DMS 273 (cell line): ENCODE results near the gene CORO1C.
"Not testable (repeated sequence)": the region's sequence is repeated elsewhere in the genome, so short reads cannot be mapped to it uniquely, and the experiment has no call there.

ENCODE experiments used
- DNase-seq: peaks from one replicate; lab custom pipeline; 2025; ENCODE audit not compliant: unreplicated experiment; lab: John Stamatoyannopoulos, UW

CORO1C gene

DNA sequence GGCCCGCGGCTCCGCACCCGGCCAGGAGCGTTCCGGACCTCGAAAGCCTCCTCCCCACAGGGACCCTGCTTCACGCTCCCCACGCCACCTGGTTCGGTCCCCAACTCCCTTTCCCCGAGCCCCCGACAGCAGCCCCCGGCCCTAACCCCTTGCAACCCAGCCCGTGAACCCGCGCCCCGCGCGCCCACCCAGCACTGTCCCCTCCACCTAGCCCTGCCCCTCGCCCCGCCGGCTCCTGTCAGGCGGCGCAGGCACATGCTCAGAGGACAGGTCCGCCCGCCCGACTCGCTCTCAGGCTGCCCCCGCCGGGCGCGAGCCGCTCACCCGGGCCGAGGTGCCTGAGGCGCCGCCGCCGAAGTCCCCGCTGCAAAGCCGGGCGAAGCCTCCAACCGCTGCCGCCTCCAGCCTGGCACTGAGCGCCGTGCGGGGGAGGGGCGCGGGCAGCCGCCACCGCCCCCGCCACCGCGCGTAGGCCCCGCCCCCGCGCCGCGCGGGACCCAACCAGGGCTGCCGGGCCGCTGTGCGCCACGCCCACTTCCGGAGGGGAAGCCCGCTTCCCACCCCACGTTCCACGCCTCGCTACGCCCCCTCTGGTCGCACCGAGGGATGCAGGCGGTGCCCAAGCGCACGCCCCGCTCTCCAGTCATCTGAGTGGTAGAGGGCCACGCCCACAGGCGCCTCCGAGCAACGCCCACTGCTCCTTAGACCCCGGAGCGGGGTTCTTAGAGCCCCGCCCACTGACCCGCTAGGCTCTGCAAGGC is at the start of gene CORO1C:
CORO1C (minus strand) TSS at position 414 of the 761 bp plus-strand sequence. CDS start 30,200 bp downstream, outside the sequence.
- peak; percentile 97 for DNase-seq

DNA sequence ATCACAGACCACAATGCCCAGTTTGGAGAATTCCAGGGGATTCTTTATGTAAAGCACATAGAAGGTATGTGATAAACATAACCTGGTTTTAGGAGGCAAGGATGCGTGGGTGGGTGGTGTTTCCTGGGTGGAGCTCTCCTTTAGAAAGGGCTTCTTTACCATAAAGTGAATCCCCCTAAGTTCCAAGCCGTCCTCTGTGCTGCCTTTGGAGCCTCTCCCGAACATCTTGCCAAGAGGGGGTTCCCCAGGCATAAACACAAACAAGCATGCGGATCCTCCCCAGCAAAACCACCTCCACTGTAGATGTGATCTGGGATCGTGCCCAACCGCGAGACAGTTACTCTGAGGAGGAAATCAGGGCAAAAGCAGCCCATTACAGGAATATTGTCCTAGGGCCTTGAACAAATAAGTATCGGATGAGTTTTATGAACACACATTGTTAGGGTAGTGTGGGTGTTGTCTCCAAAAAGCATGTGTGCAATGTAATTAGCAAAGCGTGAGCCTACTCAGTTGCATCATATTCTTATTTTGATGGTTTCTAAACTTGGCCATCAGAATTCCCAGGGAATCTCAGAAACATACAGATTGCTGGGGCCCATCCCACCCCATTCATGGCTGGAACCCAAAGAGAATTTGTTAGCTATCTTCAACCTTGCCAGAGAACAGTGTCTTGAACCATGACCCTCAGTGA is 48.8 kb upstream of the CORO1C start:
- DNase-seq: no peak

DNA sequence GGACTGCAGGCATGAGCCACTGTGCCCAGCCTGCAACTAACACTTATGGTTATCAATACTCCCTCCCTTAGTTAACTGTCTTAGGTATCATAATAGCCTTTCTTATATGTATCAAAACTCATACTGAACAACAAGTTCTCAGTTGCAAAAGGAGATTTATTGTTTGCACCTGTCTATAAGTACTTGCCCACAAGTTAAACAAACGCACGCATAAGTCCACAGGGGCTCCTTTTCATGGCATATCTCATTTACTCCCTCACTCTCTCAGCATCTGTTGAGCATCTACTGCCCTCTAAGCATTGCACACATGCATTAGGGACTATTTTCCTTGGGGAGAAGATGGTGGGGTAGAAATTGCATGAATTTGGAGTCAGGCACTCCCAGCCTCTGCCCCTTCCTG is 46.7 kb upstream of the CORO1C start:
- DNase-seq: no peak

DNA sequence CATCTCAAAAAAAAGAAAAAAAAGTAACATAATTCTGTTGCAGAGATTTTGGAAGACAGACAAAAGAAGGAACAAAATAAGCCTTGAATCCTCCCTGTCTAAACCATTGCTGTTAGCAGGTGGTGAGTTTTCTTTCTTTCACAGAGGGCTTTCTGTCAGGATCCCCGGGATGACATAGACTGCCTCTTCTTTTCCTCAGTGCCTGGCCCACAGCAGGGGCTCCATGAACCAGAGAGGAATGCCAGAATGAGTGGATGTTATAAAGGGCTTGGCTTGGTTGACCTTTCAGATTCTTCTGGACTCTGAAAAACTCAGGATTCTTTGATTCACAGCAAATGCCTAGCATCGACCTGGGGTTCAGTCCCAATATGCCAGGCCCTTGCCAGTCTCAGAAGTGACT is 45.8 kb upstream of the CORO1C start:
- DNase-seq: no peak

DNA sequence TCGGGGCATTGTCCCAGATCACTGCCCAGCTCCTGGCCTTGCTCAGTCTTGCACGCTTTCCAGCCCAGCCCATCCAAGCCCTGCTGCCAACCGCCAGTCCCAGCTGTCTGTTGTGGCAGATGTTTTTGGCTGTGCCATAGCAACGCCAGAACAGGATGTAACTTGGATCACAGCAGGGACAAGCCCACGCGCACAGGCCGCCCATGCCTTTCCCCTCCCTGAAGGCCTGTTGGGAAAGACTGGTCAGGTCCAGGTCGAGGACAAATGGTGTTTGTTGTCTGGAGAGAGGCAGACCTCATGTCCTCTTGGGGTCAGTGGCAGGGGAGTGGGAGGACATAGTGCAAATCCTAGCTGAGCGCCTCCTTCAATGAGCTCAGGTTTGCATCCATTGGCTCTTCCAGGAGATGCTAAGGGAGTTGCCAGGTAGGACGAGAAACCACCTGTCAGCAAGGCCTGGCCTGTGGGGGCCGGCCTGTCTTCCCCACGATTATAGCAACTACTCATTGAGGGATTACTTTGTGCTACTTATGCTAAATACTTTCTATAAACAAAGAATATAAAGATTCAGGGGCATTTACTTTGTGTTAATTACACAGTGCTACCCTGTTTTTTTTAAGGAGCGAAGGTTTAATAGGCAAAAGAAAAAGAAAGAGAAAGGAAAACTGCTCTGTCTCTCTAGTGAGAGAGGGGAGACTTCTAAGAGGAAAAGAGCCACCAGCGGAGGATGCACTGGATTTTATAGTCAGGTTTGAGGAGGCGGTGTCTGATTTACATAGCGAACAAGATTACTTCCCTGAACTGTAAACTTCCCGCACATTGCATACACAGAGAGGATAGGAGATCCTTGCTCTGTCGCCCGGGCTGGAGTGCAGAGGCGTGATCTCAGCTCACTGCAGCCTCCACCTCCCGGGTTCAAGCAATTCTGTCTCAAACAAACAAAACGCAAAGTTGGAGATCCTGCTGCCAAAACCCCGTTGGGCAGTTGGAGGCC is 42.8 kb upstream of the CORO1C start:
- DNase-seq: peak; percentile 92

DNA sequence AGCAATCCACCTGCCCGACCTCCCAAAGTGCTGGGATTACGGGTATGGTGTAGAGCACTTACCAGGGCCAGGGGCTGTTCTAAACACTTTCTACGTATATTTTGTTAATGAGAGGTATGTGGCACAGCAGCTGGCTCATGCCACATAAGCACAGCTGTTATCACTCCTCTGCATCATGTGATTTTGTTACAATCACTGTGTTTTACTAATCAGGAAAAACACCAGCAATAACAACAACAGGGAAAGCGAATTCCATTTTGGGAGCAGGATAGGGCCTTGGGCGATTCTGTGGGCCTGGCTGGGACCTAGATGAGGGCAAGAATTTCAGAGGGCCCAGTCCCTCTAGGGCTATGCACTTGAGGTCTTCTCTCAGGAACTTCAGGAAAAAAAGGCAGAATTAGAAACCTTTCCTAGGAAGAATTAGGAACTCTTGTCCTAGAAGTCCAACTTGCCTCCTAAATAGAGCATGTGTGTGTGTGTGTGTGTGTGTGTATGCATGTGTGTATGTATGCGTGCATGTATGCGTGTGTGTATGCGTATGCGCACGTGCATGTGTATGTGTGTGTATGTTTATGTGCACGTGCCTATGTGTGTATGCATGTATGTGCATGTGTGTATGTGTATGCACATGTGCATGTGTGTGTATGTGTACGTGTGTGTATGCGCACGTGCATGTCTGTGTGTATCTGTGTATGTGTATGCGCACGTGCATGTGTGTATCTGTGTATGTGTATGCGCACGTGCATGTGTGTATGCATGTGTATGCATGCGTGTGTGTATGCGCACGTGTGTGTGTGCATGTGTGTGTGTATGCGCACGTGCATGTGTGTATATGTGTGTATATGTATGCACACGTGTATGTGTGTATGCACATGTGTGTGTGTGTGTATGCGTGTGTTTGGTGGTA is 41.8 kb upstream of the CORO1C start:
- DNase-seq: peak; percentile 46

DNA sequence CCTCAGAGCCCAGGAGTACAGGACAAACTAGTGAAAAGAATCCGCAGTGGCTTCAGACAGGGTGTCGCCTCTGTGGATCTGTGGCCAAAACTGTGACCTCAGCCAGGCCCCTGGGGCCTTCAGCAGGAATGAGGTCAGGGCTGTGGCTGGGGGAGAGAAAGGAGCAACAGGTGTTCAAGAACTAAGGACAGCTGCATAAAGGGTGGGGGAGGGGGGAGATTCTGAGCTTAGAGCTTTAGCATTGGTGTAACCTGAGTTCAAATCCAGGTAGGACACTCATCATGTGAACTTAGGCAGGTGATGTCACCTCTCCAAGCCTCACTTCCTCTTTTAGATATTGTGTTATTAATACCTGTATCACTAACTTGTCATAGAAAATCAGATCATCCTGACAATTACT is 40.9 kb upstream of the CORO1C start:
- DNase-seq: peak; percentile 74

DNA sequence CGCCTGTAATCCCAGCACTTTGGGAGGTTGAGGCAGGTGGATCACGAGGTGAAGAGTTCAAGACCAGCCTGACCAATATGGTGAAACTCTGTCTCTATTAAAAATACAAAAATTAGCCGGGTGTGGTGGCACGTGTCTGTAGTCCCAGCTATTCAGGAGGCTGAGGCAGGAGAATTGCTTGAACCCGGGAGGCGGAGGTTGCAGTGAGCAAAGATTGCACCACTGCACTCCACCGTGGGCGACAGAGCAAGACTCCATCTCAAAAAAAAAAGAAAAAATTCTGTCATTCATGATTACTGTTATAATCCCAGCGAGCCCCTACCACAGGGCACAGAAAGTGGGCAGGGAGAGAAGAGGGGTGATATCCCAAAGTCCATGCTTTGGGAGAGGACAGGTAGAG is 40.5 kb upstream of the CORO1C start:
- not testable (repeated sequence) for DNase-seq

DNA sequence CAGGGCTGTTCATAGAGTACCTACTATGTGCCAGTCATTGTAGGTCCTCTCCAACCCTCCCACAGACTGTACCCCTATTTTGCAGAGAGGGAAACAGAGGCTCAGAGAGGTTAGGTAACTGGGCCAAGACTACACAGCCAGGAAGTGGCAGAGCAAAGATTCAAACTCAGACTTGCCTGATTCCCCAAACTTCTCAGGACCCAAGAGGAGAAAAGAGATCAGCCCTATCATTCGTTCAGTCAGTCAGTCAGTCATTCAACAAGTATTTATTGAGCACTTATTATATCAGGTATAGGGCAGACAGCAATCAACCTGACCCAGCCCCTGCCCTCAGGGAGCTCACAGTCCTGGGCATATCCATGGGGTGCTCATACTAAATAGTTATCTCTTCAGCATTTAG is 39.6 kb upstream of the CORO1C start:
- DNase-seq: no peak

DNA sequence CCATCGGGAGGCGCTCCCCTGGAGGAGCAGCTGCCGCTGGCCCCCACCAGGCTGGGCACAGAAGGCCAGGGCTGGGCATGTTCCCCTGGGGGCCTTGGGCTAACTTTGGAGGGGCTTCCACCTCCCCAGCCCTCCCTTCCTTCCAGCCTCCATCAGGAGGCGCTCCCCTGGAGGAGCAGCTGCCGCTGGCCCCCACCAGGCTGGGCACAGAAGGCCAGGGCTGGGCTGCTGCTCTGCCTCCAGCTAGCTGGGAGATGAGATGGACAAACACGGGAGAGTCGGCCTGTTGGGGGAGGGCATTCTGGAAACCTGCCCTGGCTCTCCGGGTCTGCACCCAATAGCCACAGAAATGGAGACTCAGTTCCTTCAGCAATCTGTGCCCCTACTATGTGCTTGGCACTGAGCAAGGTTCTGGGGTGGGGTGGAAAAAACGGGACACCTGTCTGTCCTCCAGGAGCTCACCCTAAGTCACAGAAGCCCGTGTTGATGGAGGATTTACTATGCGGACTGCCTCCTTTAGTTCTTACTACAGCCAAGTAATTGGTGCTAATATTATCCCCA is 39.0 kb upstream of the CORO1C start:
- no peak for DNase-seq

DNA sequence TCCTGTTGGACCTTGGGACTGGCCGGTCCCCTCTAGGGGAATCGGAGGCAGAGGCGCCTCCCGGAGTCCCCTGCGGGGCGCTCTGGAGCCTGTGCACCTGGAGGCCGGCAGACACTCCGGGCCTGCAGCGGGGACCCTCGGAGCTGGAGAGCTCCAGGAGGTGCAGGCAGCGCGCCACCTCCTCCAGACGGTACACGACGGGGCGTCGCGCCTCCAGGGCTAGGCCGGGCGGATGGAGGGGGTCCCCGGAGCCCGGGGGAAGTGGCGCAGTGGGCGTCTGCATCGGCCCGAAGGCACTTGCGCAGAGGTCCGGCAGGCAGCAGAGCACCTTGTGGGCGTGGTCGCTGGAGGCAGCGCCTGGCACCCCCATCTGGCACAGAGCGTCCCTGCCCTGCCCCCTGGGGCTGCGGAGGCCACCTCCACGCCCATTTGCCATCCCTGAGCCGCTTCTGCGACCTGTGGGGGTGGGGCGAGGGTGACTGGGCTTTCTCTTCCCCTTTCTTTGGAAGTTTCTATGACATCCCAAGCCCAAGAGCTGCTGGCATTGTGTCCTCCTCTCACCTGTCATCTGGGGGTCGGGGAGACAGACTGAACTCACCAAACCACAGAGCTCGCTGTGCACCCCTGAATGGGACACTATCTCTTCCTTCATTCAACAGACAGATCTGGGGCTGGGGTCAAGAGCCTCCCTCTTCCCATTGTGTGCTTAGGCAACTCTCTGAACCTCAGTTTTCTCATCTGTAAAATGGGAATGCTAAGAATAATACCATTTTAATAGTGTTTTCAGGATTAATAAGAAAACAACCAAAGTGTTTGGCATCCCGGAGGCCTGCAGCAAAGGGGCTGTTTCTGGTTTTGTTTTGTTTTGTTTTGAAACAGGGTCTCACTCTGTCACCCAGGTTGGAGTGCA is 37.5 kb upstream of the CORO1C start:
- peak; percentile 78 for DNase-seq

DNA sequence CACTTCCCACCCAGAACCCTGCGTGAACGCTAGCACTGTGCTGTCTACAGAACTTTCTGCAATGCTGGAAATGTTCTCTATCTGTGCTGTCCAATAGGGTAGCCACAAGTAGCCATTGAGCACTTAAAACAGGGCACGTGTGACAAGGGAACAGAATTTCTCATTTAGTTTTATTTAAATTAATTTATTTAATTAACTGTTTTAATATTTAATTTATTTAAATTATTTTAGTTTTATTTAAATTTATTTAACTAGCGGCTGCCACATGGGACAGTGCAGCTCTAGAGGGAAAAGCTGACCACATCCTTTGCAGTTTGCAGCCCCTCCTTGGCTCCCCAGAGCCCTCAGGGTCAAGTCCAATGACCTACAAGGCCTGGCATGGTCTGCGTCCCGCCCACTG is 35.0 kb upstream of the CORO1C start:
- DNase-seq: no peak

DNA sequence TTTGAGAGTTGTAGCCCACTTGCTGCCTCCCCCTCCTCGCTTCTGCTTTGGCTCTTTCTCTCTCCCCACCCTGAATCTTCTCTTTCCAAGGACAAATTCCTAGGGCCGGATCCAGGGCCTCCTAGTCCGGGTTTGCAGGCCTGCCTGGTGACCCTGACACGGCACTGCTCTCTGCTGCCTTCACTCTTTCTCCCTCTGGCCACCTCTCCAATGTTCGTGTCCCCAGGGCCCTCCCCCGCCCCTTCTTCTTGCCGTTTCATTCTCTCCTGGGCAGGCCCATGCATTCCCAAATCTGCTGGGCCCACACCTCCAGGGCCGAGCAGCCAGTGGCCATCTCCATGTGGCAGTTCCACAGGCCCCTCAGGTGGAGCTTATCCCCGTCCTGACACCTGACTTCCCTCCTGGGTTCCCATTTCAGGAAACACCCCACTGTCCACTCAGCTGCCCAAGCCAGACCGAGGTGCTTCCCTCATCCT is 34.0 kb upstream of the CORO1C start:
- DNase-seq: no peak

DNA sequence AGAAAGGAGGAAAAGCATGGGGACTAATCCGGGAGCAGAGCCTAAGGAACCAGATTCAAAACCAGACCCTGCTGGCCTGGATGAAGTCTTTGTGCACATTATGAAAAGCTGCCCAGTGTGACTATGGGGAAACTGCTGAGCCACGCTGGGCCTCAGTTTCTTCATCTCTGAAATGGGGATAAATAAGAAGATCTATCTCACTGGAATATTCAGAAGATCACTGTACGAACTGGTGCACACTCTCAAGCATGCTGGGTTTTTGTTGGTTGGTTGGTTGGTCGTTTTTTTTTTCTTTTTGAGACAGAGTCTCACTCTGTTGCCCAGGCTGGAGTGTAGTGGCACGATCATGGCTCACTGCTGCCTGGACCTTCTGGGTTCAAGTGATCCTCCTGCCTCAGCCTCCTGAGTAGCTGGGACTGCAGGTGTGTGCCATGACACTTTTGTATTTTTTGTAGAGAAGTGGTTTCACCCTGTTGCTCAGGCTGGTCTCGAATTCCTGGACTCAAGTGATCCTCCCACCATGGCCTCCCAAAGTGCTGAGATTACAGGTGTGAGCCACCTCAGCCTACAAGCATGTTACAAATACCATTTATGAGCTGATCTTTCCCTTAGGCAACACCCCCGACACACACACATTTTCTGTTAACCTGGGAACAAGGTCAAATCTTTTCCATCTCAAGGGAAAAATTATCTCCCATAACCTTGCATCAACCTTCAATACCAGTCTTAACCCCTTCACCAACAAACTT is 33.4 kb upstream of the CORO1C start:
- no peak for DNase-seq

DNA sequence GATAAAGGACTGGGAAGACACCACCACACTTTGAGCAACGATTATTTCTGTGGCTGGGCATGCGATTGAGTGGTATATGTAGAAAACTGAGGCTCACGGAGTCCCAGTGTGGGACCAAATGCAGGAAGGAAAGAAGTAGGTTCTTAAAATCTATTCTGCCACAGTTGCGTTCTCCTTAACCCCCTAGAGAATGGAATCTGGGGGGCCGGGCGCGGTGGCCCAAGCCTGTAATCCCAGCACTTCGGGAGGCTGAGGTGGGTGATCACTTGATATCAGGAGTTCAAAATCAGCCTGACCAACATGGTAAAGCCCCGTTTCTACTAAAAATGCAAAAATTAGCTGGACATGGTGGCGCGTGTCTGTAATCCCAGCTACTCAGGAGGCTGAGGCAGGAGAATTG is 29.9 kb upstream of the CORO1C start:
- DNase-seq: no peak

DNA sequence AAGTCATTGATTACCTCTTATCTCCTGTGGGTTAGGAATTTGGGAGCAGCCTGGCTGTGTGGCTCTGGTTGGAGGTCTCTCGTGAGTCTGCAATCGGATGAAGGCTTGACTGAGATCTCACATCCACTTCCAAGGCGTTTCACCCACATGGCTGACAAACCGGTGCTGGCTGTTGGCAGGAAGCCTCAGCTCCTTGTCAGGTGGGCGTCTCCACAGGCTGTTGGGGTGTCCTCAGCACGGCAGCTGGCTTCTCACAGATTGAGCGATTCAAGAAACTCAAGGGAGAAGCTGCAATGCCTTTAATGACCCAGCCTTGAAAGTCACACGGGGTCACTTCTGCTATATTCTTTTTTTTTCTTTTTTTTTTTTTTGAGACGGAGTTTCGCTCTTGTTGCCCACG is 28.6 kb upstream of the CORO1C start:
- peak; percentile 71 for DNase-seq

DNA sequence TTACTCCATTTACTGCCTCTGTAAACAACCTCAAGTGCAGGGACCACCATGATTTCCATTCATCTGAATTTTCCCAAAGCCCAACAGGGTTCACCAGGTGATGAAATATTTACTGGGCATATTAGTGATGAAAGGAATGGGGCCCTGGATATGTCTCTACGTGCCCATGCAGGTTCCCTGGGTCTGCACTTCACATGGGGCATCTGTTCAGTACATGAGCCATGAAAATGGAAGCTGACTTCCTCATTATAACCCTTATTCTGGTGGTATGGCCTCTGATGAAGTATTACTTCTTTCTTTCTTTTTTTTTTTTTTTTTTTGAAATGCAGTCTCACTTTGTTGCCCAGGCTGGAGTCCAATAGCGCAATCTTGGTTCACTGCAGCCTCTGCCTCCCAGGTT is 26.5 kb upstream of the CORO1C start:
- peak; percentile 74 for DNase-seq

DNA sequence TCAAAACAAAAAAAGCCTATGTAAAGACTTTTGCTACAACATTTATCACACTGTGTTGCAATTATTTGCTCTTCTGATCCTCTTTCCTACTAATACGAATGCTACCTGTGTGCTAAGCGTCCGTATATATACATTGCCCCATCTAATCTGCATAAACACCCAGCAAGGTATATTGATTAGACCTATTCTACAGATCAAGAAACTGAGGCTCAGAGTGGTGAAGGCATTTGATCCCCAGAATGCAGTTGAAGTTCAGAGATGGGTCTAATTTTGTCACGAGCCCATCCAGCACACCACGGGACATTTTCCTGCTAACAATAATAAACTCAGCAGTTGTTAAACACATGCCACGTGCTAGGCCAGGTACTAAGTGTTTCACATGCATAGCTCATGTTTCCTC is 25.1 kb upstream of the CORO1C start:
- no peak for DNase-seq
